ACC112 (cell line): ENCODE data around the gene UBAP1L.
"Not testable (repeated sequence)": the region's sequence is repeated elsewhere in the genome, so short reads cannot be mapped to it uniquely, and the experiment has no call there.

Experiments used
- H2AFZ ChIP-seq: fragments of 200-600 bp; sonication (generic); one replicate; pipeline ENCODE4 v1.6.0; 2017; ENCODE audit warnings: antibody characterized with exemption, low read length; ENCODE audit not compliant: unreplicated experiment
- H3K27ac ChIP-seq: fragments of 200-600 bp; sonication (generic); 2 replicates; pipeline ENCODE4 v1.5.1; 2014; ENCODE audit warnings: low read depth, mild to moderate bottlenecking, antibody characterized with exemption, low read length, moderate library complexity
- H3K27me3 ChIP-seq: fragments of 200-600 bp; sonication (generic); 2 replicates; pipeline ENCODE4 v1.6.1; 2014; ENCODE audit warnings: mild to moderate bottlenecking, antibody characterized with exemption, low read length, moderate library complexity, mixed read lengths; ENCODE audit not compliant: insufficient read depth
- H3K36me3 ChIP-seq: fragments of 200-600 bp; sonication (generic); 2 replicates; pipeline ENCODE4 v1.6.1; 2016; ENCODE audit warnings: mild to moderate bottlenecking, antibody characterized with exemption, low read length, moderate library complexity, mixed read lengths; ENCODE audit not compliant: insufficient read depth
- H3K4me1 ChIP-seq: fragments of 200-600 bp; sonication (generic); one replicate; pipeline ENCODE4 v1.6.1; 2016; ENCODE audit warnings: low read length, mixed read lengths; ENCODE audit not compliant: insufficient read depth, unreplicated experiment, control insufficient read depth
- H3K4me3 ChIP-seq: fragments of 200-600 bp; sonication (generic); 2 replicates; pipeline ENCODE4 v1.5.1; 2014; ENCODE audit warnings: mild to moderate bottlenecking, low read depth, low read length
- H3K79me2 ChIP-seq: fragments of 200-600 bp; sonication (generic); one replicate; pipeline ENCODE4 v1.6.0; 2016; ENCODE audit warnings: low read length; ENCODE audit not compliant: control insufficient read depth, unreplicated experiment, insufficient read depth

The UBAP1L gene

GRCh38 chr15:65101411-65101890, 13.5 kb downstream of the UBAP1L start:
- H3K4me3 ChIP-seq = no peak overlapping the region
- H3K79me2 ChIP-seq = no peaks in the 10 kb centered on the region
- H3K36me3 ChIP-seq = peaks cover 16% of the 10 kb centered on the region; the same call in 1 of the 2 replicates
- H3K27ac ChIP-seq = no peak overlapping the region
- no peaks in the 10 kb centered on the region for H3K27me3 ChIP-seq
- no peaks in the 10 kb centered on the region for H3K4me1 ChIP-seq
- H2AFZ ChIP-seq = no peak overlapping the region

GRCh38 chr15:65100442-65100841, 14.6 kb downstream of the UBAP1L start:
- no peak overlapping the region for H3K4me3 ChIP-seq
- no peaks in the 10 kb centered on the region for H3K4me1 ChIP-seq
- no peak overlapping the region for H3K27ac ChIP-seq
- H2AFZ ChIP-seq = no peak overlapping the region
- no peaks in the 10 kb centered on the region for H3K79me2 ChIP-seq
- peaks cover 16% of the 10 kb centered on the region; the same call in 1 of the 2 replicates for H3K36me3 ChIP-seq
- H3K27me3 ChIP-seq = no peaks in the 10 kb centered on the region

GRCh38 chr15:65099801-65100200, 15.2 kb downstream of the UBAP1L start:
- H2AFZ ChIP-seq, H3K4me3 ChIP-seq, H3K4me1 ChIP-seq, H3K79me2 ChIP-seq, H3K27ac ChIP-seq, H3K27me3 ChIP-seq: not testable (repeated sequence)
- H3K36me3 ChIP-seq = peaks cover 16% of the 10 kb centered on the region; the same call in 1 of the 2 replicates

DNA sequence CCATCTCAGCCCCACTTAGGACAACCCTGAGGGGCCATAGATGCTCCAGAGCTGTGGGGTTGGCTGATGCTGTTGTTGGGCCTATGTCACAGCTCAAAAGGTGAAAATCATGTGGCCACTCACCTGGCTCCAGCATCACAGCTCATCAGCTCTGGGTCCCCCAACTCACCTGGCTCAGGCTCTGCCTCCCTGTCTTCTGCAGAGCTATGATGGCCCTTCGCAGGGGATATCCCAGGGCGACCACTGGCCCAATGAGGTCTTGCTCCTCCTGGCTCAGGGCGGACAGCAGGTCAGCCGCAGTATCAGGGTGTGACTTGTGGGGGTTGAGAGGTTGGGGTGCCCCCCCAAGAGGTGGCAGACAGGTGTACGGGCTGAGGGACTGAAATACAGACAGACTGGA, 15.7 kb downstream of the UBAP1L start:
- Histone ChIP-seq H3K4me1 (no peaks in the 10 kb centered on the region), H3K79me2 (no peaks in the 10 kb centered on the region), H3K36me3 (peaks cover 16% of the 10 kb centered on the region; the same call in 1 of the 2 replicates), H2AFZ (no peak overlapping the region), H3K27me3 (no peaks in the 10 kb centered on the region), H3K27ac (no peak overlapping the region), H3K4me3 (no peak overlapping the region)

GRCh38 chr15:65097651-65098263, 17.2 kb downstream of the UBAP1L start:
- Histone ChIP-seq H2AFZ (no peak overlapping the region), H3K4me3 (no peak overlapping the region), H3K27ac (no peak overlapping the region), H3K4me1 (no peaks in the 10 kb centered on the region), H3K36me3 (peaks cover 16% of the 10 kb centered on the region; the same call in 1 of the 2 replicates), H3K79me2 (no peaks in the 10 kb centered on the region), H3K27me3 (no peaks in the 10 kb centered on the region)

DNA sequence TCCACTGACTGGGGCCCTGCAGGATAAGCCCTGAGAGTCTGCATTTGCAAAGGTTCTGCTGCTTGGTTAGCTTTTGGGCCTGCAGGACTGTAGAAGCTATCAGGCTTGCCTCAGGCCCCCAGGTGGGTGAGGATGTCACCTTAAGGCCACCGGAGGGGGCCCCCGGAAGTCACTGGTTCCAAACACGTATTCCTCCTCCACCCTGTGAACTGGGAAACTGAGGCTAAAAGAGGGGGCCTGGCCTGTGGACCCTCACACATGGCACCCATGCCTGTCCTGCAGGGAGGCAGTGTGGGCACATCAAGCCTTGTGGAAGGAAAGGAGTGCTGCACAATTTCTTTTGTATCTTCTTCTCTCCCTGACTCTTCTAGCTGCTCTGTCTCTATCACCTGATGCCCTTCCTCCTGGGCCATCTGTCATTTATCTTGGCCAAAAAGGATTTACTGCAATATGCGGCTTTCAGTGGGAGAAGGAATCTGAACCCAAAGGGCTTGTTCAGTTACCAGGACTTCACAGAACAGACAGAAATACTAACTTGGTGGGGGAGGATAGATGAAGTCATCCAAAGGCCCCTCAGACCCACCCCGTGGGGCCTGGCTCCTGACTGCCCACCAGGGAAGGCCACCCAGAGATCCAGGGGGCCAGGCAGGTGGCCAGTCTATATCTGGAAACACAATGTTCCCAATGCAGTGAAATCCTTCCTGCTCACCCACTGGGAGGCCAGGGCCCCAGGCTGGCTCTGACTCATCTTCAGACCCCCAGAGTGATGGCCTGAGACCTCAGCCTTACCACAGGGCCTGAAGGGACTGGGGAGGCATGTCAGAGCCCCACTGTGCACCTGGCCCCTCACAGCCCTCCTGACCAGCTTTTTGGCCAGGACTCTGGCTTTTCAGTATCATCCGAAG, 18.3 kb downstream of the UBAP1L start:
- Histone ChIP-seq H2AFZ (no peak overlapping the region), H3K4me3 (no peak overlapping the region), H3K4me1 (no peaks in the 10 kb centered on the region), H3K27me3 (no peaks in the 10 kb centered on the region), H3K27ac (no peak overlapping the region), H3K79me2 (no peaks in the 10 kb centered on the region), H3K36me3 (peaks cover 16% of the 10 kb centered on the region; the same call in 1 of the 2 replicates)

DNA sequence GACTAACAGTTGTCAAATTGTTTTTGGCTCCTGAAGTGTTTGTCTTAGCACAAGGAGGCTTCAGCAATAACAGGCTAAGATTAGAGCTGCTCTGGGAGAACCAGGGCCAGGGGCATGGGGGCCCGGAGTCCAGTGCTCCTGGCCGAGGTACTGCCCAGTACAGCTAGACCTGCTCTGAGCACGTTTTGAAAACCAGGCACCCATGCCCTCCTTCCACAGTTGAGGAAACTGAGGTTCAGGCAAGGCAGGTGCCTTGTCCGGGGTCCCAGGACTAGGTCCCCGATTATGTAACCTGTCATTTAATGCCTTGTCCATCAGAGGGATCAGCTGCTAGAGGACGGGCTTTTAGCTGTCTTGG, 19.3 kb downstream of the UBAP1L start:
- no peaks in the 10 kb centered on the region for H3K27me3 ChIP-seq
- H3K79me2 ChIP-seq = no peaks in the 10 kb centered on the region
- H3K4me1 ChIP-seq = no peaks in the 10 kb centered on the region
- no peak overlapping the region for H2AFZ ChIP-seq
- H3K4me3 ChIP-seq = no peak overlapping the region
- H3K27ac ChIP-seq = no peak overlapping the region
- H3K36me3 ChIP-seq = peaks cover 11% of the 10 kb centered on the region; the same call in 1 of the 2 replicates

DNA sequence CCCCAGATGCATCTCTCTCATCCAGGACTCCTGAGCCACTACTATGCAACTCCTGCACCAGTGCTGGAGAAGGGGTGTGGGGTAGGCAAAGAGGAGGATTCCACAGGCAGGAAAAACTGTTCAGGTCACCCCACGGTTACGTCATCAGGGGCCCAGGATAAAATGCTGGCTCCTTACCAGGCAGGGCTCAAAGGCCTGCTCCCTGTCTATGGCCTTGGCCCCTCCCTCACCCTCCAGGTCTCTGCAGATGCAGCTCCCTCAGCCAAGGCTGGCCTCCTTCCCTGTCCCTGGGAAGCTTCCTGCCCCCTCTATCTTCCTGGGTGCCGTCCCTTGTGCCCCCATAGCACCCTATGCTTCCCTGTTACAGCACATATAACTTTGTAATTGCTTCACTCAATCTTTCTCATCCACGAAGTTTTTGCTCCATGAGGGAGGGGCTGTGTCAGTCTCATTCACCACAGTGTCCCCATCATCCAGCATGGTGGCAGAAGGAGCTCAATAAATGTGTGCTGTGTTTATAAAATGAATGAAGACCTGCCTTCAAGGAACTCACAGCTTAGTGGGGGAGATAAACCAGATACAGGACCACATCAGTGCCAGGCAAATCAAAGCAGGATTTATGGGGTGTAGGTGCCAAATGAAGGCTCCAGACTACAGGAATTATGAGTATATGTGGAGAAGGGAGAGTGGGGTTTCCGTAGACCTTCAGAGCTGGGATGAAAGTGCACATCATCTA, 19.8 kb downstream of the UBAP1L start:
- Histone ChIP-seq H3K4me3 (no peak overlapping the region), H3K27ac (no peak overlapping the region), H3K27me3 (no peaks in the 10 kb centered on the region), H3K36me3 (peaks cover 8% of the 10 kb centered on the region; the same call in 1 of the 2 replicates), H3K79me2 (no peaks in the 10 kb centered on the region), H2AFZ (no peak overlapping the region), H3K4me1 (no peaks in the 10 kb centered on the region)

DNA sequence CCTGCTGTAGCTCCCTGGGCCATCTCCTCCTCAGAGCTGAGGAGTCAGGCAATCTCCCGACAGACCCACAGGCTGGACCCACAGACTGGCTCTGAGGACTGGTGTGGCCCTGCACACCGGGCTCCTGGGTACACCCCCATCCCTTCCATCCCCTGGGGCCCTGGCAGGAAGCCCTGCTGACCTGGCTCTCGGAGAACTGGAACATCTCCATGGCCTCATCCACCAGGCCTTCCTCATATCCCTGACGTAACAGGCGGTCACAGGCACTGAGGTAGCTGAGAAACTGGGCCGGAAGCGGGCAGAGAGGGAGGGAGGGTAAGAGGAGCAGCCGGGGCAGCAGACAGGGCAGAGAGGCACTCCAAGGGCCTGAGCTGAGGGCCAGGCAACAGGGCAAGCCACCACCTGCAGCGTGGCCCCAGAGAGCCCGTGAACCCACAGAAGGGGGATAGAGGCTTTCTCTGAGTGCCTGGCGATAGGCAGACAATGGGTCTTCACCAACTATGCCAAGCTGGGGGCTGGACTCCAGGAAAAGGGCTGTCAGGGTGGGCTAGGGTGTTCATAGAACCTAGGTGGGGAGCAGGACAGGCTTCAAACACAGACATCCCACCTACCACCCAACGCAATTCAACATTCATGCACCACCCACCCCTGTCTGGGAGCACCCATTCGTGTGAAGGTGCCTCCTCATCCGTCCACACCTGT, 20.6 kb downstream of the UBAP1L start:
- Histone ChIP-seq H3K27me3 (no peaks in the 10 kb centered on the region), H3K4me1 (no peaks in the 10 kb centered on the region), H2AFZ (no peak overlapping the region), H3K36me3 (peaks cover 8% of the 10 kb centered on the region; the same call in 1 of the 2 replicates), H3K4me3 (no peak overlapping the region), H3K27ac (no peak overlapping the region), H3K79me2 (no peaks in the 10 kb centered on the region)

- H3K4me3 ChIP-seq, H3K36me3 ChIP-seq, H3K27ac ChIP-seq, H3K79me2 ChIP-seq, H2AFZ ChIP-seq, H3K4me1 ChIP-seq, H3K27me3 ChIP-seq: not testable (repeated sequence)
Observed at GRCh38 chr15:65093793-65094170, 21.2 kb downstream of the UBAP1L start.
